SHP77 (cell line): Measurements from ENCODE around the gene TPGS2.
"Not testable (repeated sequence)": the region's sequence is repeated elsewhere in the genome, so short reads cannot be mapped to it uniquely, and the experiment has no call there.

Experiments
- DNase-seq, 2 experiments: peaks; one replicate each; lab custom pipeline; 2025; lab: John Stamatoyannopoulos, UW

TPGS2 gene

GRCh38 chr18:36772241-36772723 is 56.5 kb downstream of the TPGS2 start:
- no peak for DNase-seq

- DNase-seq: no peak
Measured at GRCh38 chr18:36771245-36771644, 57.6 kb downstream of the TPGS2 start.

GRCh38 chr18:36770315-36770946 is 58.4 kb downstream of the TPGS2 start:
- no peak for DNase-seq

- no peak for DNase-seq
Measured at GRCh38 chr18:36769611-36770314, 59.0 kb downstream of the TPGS2 start.

GRCh38 chr18:36769172-36769571 is 59.6 kb downstream of the TPGS2 start:
- DNase-seq: no peak

- no peak for DNase-seq
Measured at GRCh38 chr18:36766836-36767235, 62.0 kb downstream of the TPGS2 start.

- DNase-seq: not testable (repeated sequence)
Measured at GRCh38 chr18:36762965-36763364, 65.8 kb downstream of the TPGS2 start.

- DNase-seq: no peak
Measured at GRCh38 chr18:36762074-36762473, 66.7 kb downstream of the TPGS2 start.

GRCh38 chr18:36761186-36761698 is 67.6 kb downstream of the TPGS2 start:
- DNase-seq: no peak

GRCh38 chr18:36760598-36760997 is 68.2 kb downstream of the TPGS2 start:
- DNase-seq: no peak

- no peak for DNase-seq
Measured at GRCh38 chr18:36759167-36759776, 69.5 kb downstream of the TPGS2 start.

GRCh38 chr18:36758623-36759022 is 70.2 kb downstream of the TPGS2 start:
- no peak for DNase-seq

- DNase-seq: no peak
Measured at GRCh38 chr18:36757991-36758390, 70.8 kb downstream of the TPGS2 start.

GRCh38 chr18:36757081-36757480 is 71.7 kb downstream of the TPGS2 start:
- DNase-seq: peak; percentile 43 to 46

- DNase-seq: no peak
Measured at GRCh38 chr18:36756242-36756641, 72.6 kb downstream of the TPGS2 start.

GRCh38 chr18:36752929-36753865 is 75.6 kb downstream of the TPGS2 start:
- DNase-seq: no peak

GRCh38 chr18:36745219-36745975 is 83.4 kb downstream of the TPGS2 start:
- DNase-seq: no peak

GRCh38 chr18:36744261-36744876 is 84.4 kb downstream of the TPGS2 start:
- no peak for DNase-seq
